Activated CD4-positive, alpha-beta T cell treated with anti-CD3 and anti-CD28 coated beads, Interleukin-2, Interleukin-4, amounts not matched to agents 100 ng/mL and 50 ng/mL, durations not matched to agents 16 hours and 8 hours (primary cell): ENCODE results near the gene SEMA4C.

Source experiments
- DNase-seq: peaks from one replicate; pipeline ENCODE4 v3.0.0-alpha.2; 2020; ENCODE audit warnings: low spot score

Gene SEMA4C

DNA sequence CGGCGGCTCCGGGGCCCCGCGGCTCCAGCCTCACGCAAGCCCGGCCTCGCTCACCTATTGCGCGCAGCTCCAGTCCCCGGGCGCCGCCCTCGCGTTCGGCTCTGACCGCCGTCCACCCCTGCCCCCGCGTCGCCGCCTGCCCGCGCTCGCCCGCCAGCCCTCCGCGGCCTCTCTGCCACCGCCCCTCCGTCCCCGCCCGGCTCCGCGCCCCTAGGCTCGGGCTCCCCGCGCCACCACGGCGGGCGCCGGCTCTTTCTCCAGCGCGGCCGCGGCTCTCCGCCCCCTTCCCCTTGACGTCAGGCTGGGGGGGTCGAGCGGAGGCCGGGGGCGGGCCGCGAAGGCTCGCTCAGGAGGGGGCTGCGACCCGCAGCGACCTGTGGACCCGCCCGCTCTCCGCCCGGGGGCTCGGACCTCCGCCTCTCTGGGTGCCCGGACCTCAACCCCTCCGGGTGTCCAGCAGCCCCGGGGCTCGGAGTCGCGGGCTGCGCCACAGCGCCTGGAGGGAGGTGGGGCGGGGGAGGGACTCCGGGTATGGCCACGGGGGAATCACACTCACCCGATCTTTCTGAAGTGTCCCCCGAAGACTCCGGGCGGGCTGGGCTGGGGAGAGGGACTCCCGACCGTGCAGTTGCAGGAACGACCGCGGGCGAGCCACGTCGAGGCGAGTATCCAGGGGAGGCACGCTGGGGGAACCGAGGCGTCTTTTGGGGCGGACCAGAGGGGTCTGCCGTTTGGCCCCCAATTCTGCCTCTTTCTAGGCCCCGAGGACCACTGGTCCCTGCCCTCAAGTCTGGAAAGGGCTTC is at the start of gene SEMA4C:
TSS of gene SEMA4C (minus strand) at position 259 of the 804 bp plus-strand sequence. CDS start 2,194 bp downstream, outside the sequence.
- DNase-seq, result no peak

GRCh38 chr2:96918754-96919550 is 49.1 kb upstream of the SEMA4C start:
- no peak for DNase-seq

DNA sequence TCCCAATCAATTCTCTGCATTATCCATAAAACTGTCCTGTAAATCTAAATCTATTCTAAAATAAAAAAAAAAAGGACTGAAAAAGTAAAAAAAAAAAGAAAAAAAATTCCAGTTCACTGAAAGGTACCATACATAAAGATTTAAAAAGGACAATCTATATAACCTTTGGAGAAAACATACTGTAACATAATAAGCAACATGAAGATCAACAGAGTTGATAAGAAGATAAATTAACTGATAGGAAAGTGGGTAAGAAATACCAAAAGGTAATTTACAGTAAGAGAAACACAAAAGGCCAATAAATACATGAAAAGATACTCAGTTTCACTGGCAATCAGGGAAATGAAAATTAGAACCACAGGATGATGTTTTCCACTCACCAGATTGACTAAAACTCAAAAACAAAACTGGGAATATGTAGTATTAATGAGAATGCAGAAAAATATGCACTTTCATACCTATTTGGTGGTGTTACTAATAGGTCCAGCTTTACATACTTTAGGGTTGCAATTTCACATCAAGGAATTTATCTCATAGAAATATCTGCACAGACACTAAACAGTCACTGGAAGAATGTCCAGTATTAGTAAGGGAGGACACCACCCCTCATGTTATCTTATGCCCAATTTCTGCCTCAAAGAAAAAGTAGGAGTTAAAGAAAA is 48.3 kb upstream of the SEMA4C start:
- no peak for DNase-seq

DNA sequence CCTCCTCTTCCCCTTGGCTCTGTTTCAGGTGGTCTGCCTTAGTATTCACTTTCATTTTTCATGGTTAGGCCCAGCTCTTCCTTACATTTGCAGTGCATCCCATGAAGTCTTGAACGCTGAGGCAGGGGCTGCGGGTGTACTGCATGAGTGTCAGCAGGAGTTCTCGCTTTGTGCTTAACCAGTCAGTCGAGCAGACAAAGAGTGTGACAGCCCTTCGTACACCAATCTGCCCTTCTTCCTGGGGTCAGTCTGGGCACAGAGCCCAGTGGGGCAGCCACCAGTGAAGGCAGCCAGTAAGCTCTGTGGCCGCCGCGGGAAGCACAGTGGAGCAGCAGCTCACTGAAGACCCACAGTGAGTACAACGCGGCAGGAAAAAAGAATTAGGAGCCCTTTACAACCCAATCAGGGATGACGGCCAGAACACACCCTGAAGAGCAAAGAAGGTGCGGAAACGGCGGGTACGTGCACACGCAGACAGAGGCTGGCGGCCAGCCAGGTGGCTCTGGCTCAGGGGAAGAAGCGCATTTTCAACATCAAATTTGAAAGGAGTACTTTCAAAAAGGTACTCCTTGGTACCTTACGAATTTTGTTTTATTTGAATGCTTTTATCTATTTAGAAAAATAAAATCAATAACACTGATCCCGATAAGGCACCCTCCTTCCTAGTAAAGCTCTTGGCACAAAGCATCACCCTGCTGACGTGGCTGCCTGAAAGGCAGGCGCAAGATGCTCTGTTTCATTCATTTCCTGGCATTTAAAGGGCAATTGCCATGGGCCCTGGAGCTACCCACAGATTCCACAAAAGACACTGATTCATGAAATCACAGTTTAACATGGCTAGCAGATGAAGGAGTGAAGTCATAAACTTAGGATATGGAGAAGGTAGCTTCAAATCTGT is 47.0 kb upstream of the SEMA4C start:
- DNase-seq, result no peak

DNA sequence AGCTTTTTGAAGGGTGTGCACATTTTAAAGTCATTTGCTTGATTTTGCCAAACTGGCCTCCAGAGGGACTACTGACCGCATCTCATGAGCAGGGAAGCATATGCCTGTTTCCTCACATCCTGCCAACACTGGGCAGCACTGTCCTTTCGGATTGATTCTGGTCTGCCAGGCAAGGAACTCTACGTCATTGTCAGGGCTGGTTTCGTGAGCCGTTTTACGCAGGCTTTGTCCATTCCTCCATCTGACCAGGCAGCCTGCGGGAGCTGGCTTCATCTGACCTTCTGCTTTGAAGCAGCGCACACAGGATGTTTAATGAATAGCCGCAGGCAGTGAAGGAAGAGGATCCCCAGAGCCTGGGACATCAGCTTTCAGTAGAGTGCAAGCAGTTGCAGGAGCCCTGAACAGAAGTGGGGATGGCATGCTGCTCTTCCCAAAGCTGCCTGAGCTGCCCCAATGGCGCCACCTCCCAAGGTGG is 46.3 kb upstream of the SEMA4C start:
- DNase-seq, result no peak

DNA sequence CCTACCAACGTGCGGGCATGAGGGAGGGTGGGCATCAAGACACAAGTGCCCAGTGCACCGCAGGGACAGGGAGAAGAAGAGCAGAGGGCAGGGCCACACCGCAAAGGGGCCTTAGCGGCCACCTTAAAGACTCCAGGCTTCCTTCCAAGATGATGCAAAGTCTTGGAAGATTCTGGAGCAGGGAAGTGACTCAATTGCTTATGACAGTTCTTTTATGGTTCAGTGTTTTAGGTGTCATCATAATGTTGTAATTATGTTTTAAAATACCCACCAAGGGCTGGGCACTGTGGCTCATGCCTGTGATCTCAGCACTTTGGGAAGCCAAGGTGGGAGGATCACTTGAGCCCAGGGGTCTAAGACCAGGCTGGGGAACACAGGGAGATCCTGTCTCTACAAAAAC is 44.5 kb upstream of the SEMA4C start:
- DNase-seq, result no peak

DNA sequence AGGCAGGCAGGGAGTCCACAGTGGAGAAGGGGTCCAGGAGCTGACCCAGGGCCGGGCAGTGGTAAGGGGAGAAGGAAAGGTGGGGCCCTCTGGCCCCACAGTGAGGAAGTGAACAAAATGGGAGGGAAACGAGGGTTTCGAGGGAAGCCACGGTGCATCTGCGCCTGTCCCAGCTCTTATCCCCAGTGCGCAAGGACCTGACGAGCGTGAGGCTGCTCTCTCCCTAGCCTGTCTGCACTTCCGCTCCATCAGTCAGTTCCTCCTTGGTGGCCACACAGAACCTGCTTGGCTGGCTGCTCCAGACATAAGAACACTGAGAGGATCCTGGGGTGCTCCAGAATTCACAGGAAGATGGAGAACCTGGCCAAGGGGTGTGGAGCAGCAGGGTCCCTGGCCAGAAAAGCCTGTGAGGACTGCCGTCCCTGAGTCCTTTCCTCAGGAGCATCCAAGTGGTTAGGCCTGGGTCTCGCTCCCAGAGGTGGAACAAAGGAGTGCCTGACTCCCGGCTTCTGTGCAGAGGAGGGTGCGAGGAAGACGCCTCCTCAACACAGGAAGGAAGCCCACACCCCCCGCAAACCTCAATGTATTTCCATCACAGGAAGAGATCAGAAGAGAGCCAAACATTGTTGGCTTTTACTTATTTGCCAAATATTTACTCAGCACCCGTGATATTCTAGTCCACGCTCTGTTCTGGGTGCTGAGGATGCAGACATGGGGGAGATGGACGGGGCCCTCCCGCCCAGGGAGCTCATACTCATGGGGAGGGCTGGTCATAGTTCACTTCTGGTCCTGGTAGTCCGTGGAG is 43.7 kb upstream of the SEMA4C start:
- DNase-seq, result peak; percentile 32

DNA sequence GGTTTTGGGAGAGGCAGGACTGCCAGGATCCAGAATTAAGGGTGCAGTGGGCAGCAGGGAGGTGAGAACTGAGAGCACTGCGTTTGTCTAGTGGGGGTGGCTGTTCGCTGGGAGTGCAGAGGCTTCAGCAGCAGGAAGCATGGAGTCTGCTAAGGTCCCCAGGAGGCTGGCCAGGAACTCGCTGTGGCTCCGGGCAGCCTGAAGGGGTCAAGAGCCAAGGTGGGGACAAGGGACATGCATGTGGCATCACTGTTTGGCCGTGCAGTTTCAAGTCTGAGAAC is 43.2 kb upstream of the SEMA4C start:
- no peak for DNase-seq

- no peak for DNase-seq
These were observed 42.7 kb upstream of the SEMA4C start for GRCh38 chr2:96912346-96913116.

- DNase-seq, result no peak
These were observed 39.7 kb upstream of the SEMA4C start for GRCh38 chr2:96909611-96910021.

GRCh38 chr2:96907115-96908041 is 37.5 kb upstream of the SEMA4C start:
- DNase-seq, result no peak

GRCh38 chr2:96906729-96907114 is 36.8 kb upstream of the SEMA4C start:
- no peak for DNase-seq

DNA sequence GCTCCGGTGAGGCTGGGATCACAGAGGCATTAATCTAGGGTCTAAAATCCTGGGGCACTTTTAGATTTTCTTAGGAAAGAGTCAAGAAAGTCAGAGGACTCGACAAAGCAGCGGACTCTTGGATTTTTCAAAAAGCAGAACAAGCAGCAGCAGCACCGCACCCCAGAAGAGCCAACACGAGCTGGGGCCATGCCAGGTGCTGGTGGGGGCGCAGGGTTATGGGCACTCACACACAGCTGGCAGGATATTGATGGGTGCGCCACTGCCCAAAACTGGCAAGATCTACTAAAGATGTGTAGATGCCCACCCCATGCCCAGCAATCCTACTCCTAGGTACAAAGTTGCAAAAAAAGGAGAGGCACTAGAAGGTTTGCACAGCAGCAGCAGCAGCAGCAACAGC is 33.9 kb upstream of the SEMA4C start:
- no peak for DNase-seq

DNA sequence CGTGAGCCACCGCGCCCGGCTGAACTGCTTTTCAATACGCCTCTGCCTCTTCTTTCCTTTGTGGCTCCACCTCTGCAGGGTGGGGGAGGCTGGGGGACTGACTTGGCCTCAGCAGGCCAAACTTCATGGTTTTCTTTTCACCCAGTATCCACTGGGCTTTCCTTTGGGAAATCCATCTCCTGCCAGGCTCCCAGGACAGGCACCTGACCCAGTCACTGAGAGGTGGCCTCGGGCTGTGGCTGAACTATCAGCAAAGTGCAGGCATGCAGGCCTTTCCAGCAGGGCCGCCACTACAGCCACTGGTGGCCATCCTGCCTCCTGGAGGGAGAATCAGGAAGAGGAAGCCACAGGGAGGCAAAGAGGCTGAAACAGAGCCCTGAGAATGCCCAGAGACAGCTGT is 33.4 kb upstream of the SEMA4C start:
- DNase-seq, result no peak

- no peak for DNase-seq
These were observed 30.4 kb upstream of the SEMA4C start for GRCh38 chr2:96900237-96900636.

DNA sequence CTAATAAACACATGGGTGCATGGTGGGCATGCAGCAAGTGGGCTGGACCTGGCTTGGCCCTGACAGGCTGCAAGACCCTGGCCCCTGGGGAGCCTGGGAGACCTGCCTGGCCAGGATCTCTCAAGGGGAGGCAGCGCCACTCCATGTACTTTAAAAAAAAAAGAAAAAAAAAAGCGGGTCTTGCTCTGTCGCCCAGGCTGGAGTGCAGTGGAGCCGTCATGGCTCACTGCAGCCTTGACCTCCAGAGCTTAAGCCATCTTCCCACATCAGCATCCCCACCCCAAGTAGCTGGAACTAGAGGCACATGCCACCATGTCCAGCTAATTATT is 29.5 kb upstream of the SEMA4C start:
- no peak for DNase-seq

- no peak for DNase-seq
These were observed 28.9 kb upstream of the SEMA4C start for GRCh38 chr2:96898641-96899412.

GRCh38 chr2:96898135-96898505 is 28.2 kb upstream of the SEMA4C start:
- DNase-seq, result no peak
